ENCODE measurements around the gene TRANK1.

DNA sequence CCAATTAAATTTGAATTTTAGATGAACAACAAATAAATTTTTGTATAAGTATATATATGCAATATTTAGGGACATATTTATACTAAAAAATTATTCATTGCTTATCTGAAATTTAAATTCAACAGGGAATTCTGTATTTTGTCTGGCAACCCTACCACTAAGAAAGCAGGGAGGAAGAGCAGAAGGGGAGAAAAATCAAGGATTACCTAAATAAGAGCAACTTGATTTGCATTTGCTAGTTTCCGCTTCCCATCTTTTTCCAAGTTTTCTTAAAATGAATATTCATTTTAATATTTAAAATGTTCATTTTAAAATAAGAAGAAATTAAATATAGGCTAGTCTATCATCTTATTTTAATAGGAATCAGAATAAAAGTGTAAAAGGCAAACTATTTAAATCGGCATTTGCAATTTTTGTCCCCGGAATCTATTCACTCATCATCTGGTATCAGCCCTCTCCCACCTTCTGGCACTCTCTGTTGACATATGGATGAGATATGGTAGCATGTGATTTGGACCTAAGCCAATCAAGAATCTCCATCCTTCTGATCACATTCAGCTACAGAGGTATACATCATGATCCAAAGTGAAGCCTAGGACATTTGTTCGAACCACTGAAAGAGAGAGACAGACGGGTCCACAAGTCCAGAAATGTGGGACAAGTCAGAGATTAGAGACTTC lies 82.6 kb downstream of the TRANK1 start:
- TF ChIP-seq, protein P1, sequence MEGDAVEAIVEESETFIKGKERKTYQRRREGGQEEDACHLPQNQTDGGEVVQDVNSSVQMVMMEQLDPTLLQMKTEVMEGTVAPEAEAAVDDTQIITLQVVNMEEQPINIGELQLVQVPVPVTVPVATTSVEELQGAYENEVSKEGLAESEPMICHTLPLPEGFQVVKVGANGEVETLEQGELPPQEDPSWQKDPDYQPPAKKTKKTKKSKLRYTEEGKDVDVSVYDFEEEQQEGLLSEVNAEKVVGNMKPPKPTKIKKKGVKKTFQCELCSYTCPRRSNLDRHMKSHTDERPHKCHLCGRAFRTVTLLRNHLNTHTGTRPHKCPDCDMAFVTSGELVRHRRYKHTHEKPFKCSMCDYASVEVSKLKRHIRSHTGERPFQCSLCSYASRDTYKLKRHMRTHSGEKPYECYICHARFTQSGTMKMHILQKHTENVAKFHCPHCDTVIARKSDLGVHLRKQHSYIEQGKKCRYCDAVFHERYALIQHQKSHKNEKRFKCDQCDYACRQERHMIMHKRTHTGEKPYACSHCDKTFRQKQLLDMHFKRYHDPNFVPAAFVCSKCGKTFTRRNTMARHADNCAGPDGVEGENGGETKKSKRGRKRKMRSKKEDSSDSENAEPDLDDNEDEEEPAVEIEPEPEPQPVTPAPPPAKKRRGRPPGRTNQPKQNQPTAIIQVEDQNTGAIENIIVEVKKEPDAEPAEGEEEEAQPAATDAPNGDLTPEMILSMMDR (IDR thresholded peaks at IDR 0.05): no peak
- TF ChIP-seq POLR2A (IDR thresholded peaks at IDR 0.05): no peak

Data from adrenal gland (tissue), 5 donors.